H1 (cell line): ENCODE results near the gene SF3B1. TPM values are rescaled to one million over a fixed set of nuclear protein-coding genes. Genes with fewer than 3 reads are reported as not detected.

ENCODE experiments used
- BCL11A ChIP-seq, 2 experiments: IDR thresholded peaks; one replicate each; pipeline ENCODE4 v1.6.1; 2011; ENCODE audit warnings: low read depth in 2 of 2, low read length in 2 of 2, mild to moderate bottlenecking in 2 of 2
- BRCA1 ChIP-seq: IDR thresholded peaks from 2 replicates; pipeline ENCODE4 v1.6.1; 2012; ENCODE audit warnings: low read depth, low read length, improper control_type of control experiment
- CHD7 ChIP-seq: fragments of 300-600 bp; sonication (generic); IDR thresholded peaks from 2 replicates; pipeline ENCODE4 v1.7.1; 2012; ENCODE audit warnings: low read length, moderate library complexity, mild to moderate bottlenecking, inconsistent platforms; ENCODE audit not compliant: insufficient replicate concordance
- E2F6 ChIP-seq: IDR thresholded peaks from 2 replicates; pipeline ENCODE4 v1.6.1; 2012; ENCODE audit warnings: inconsistent platforms
- MAFK ChIP-seq: IDR thresholded peaks from 2 replicates; pipeline ENCODE4 v1.6.1; 2012; ENCODE audit warnings: low read depth, mild to moderate bottlenecking, improper control_type of control experiment, low read length
- POLR2A ChIP-seq, 2 experiments: IDR thresholded peaks; 1 replicate in 1 of 2; 2 replicates in 1 of 2; pipeline ENCODE4 v1.6.1; 2011; ENCODE audit warnings: low read depth in 2 of 2, low read length in 2 of 2, mild to moderate bottlenecking in 2 of 2; ENCODE audit errors: control extremely low read depth in 1 of 2
- POU5F1 ChIP-seq: IDR thresholded peaks from 2 replicates; pipeline ENCODE4 v1.6.1; 2011; ENCODE audit warnings: low read depth, mild to moderate bottlenecking, low read length, moderate library complexity
- SAP30 ChIP-seq: fragments of 300-600 bp; sonication (generic); IDR thresholded peaks from 2 replicates; pipeline ENCODE4 v1.7.1; 2012; ENCODE audit warnings: low read length, moderate library complexity, mild to moderate bottlenecking, inconsistent platforms; ENCODE audit not compliant: insufficient read depth, insufficient replicate concordance
- SIRT6 ChIP-seq: IDR thresholded peaks from one replicate; pipeline ENCODE4 v1.7.1; 2012; ENCODE audit warnings: low read length, inconsistent platforms
- SP2 ChIP-seq: IDR thresholded peaks from 2 replicates; pipeline ENCODE4 v1.6.1; 2012; ENCODE audit warnings: mild to moderate bottlenecking, low read length, inconsistent platforms
- TEAD4 ChIP-seq: IDR thresholded peaks from 2 replicates; pipeline ENCODE4 v1.6.1; 2012; ENCODE audit warnings: low read depth, low read length, inconsistent platforms, mixed read lengths
- polyA plus RNA-seq, 7 experiments: library from polyadenylated mRNA; depleted of rRNA in 3 of 7; stranded (reverse) in 5 of 7; unstranded in 2 of 7; fragments of >200 nt in 5 of 7; fragments of 200-250 nt in 2 of 7; gene quantifications; 1 replicate in 5 of 7; 2 replicates in 1 of 7; 4 replicates in 1 of 7; pipeline versions ENCODE4 v1.2.1 to v1.2.3, GENCODE V29; 2011 to 2013; ENCODE audit warnings: missing spikeins in 2 of 7, mixed read lengths in 2 of 7
- total RNA-seq: library from RNA; stranded (reverse); fragmentation: NEBNext Ultra II Directional; extraction: Animal tissue kit (Norgen Biotek cat#: 25700); gene quantifications from 2 replicates; pipeline ENCODE4 v1.2.1, GENCODE V29; 2021

Gene SF3B1
- total and polyA plus RNA-seq, 2 of the 8 experiments (the other 6 are each of a cell fraction or from before 2014, with no cell fraction given), result 320 to 403 TPM

GRCh38 chr2:197372592-197372991, 62.2 kb downstream of the SF3B1 start (continued):
- TF ChIP-seq CHD7 (no peak), BCL11A (IDR thresholded peaks at IDR 0.05; ENCODE audit: low read depth in 2 of 2, low read length in 2 of 2) (no peak), POLR2A (IDR thresholded peaks at IDR 0.05; ENCODE audit: control extremely low read depth in 1 of 2, low read depth in 2 of 2, low read length in 2 of 2) (no peak), BRCA1 (no peak), SAP30 (no peak), POU5F1 (no peak), MAFK (no peak), E2F6 (no peak), TEAD4 (no peak), SP2 (no peak), SIRT6 (no peak)
